NCI-H146 treated with DMSO at 0.1 percent for 48 hours (cell line): ENCODE data around the gene CPNE4.

Experiments
- DNase-seq: peaks from one replicate; lab custom pipeline; 2025; ENCODE audit not compliant: unreplicated experiment; lab: John Stamatoyannopoulos, UW

Gene CPNE4

DNA sequence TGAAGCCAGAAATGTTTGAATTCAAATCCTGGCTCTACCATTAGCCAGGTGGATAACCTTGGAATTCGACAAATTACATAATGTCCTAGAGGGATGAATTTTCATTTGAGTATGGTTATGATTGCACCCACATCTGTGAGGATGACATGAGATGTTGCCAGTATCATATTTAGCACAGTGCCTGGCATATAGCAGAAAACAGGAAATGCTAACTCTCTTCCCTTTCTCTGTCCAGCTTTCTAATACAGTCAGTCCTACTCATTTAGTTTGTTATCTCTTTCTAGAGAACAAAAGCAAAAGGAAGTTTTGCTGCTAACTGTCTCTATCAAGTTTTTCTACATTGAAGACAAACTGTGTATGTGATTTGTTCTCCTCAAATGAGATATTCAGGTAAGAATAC, 231.7 kb downstream of the CPNE4 start:
- no peak for DNase-seq

DNA sequence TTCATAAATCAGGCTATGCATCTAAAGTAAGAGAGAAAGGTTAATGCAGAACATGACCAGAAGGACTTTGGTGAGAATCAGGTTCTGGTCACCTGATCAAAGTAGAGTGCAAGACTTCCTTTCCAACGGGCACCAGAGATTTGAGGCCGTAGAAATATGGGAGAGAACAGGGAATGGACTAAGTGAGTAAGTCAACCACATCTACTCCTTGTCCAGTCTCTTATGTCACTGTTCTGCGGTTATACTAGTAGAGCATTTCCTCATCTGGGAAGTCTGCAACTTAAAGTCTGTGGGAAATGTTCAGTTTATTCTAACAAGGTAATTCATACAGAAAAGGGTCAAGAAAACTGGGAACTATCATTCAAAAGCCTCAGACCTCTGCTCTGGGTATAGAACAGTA, 232.8 kb downstream of the CPNE4 start:
- no peak for DNase-seq

DNA sequence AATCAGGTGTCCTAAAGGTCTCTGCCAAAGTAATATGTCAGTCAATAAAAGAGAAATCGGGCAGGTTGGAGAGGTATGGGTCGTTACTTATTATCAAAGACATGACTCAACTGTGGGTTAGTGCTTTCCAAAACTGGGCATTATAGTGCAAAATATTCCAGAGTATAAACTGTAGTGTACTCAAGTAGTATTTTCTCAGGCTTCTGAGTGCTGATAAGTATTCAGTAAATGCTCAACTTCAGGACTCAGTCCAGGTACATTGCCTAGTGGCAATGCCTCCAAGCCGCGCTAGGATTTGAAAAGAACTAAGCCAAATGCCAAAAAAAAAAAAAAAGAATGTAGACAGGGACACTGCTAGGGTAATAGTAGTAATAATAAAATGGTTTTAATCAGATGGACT, 233.2 kb downstream of the CPNE4 start:
- DNase-seq = no peak

DNA sequence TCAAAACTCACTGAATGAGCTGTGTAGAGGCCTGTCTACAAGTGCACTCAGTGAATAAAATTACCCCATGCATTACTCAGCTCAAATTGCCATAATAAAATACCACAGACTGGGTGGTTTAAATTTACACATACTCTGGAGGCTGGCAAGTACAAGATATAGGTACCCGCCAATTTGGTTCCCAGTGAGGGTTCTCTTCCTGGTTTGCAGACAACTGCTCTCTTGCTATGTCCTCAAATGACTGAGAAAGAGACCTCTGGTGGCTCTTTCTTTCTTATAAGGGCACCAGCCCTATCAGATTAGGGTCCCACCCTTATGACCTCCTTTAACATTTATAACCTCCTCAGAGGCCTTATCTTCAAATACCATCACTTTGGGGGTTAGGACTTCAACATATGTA, 237.0 kb downstream of the CPNE4 start:
- no peak for DNase-seq

DNA sequence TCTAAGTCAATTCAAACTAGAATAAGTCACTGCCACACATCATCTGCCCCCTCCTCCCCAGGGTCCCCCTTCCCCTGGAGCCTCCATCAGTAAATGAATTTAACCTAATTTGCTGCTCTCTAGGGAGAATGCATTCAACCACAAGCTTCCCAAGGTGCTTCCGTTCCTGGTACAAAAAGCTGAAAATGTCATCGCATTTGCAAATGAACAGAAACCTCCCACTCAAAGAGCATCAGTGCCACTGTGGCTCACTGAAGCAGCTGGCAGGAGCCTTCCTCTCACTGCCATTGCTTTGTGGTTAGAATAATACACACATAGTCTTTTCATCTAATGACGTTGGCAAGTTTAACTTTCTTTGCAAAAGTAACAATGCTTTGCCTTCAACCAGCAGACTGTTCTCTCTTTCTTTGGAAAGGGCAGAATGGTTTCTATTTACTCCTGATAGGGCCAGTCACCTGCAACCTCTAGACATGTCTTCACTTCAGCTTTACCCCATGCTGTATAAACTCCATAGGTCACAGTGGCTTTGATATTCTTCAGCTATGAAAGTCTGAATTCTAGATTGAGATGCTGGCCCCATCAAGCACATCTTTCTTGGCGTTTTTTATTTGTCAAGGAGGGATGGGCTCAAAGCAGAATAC, 238.1 kb downstream of the CPNE4 start:
- no peak for DNase-seq

DNA sequence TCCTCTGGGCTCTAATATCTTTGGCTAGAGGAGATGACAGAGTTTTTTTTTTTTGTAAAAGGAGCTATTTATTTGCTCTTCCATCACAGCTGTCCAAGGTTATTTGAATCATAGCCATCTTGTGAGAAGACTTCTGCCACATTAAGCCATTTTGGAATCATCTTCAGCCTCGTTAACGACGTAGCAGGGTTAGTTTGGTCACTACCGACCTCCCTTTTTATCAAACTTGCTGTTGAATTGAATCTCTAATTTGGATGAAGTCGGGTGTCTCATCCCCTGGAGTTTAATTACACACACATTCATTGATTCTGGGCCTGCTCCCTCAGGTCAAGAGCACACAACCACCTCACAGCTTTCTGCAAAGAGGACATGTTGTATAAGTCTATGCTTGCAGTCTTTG, 238.7 kb downstream of the CPNE4 start:
- DNase-seq = no peak

DNA sequence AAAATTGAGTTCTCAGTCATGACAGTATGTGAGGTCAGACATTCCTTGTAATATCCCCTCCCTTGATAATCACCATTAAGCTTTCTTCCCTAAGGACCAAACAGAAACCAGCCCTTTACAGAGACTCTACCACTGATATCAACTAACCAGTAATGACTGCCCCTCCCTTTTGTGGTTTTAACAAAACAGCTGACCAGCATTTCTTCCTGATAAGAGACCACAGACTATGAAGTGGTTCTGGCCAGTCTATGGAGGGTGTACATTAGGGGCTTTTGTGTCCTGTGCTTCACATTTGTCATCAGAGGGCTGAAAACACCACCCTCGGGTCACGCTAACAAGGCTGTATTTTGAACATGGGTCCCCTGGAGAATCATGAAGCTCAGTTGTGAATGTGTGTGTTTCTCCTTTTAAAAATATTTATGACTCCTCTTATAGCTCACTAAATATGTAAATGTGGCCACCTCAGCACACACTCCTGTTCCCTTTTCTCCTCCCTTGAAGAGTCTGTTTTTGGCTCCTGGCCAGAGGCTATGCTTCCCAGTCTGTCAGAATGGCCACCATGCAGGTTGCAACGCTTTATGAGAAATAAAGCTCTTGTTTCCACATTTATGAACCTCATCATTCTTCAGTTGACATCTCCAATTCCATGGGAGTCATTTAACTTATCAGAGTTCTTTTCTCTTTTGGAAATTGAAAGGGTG, 239.3 kb downstream of the CPNE4 start:
- no peak for DNase-seq

DNA sequence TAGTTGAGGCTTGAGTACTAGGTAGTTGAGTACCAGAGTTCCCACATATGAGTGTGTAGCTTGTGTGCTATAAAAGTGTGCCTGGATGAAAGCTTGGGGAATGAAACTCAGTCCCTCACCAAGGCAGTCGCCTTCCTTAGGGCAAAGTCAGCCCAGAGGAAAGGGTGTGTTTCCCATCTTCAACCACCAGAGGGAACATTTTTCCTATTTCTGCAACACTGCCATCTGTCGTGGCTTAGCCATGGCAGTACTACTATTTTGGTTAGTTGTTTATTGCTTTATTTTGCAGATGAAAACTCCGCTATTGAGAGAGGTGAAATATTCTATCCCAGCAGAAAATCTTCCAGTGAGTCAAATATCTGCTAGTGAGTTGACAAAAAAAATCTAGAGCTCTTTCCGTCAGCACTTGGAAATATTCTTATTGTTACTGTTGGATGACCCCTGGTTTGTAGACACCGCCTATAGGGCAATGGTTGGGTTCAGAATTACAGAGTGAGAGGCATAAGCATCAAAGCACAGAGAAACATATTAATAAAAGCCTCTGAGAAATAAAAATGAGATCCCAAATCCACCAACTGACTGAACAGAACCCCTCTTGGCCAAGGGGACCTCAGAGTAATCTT, 239.9 kb downstream of the CPNE4 start:
- peak; percentile 30 for DNase-seq

DNA sequence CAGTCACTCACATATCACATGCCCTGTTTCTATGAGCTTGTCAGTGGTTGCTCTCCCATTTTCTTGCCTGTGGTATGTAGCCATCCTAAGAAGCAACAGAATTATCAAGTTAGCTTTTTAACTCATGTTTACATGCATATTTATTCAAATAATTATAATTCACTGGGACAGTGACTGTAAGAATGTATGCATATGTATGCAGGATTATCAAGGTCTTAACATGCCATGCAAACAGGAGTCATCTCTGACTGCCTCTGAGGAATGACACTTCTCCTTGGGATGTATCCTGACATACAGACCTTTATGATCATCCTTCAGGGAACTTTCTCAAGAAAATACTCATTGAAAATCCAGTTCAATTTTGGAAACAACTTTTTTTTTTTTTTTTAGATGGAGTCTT, 240.9 kb downstream of the CPNE4 start:
- DNase-seq = no peak

DNA sequence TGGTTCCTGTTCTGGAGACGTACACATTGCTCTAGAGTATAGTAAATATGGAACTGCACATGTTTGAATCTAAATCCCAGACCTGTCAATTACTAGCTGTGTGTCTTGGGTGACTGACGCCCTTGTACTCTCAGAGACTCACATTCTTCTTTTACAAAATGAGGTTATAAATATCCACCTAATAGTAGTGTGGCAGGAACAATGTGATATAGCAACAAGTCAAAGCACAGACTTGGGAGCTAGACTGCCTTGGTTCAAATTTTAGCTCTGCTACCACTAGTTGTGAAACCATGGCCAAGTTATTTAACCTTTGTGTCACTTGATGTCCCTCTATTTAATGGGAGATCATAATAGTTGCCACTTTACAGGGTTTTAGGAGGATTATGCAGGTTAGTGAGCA, 245.6 kb downstream of the CPNE4 start:
- DNase-seq = no peak

DNA sequence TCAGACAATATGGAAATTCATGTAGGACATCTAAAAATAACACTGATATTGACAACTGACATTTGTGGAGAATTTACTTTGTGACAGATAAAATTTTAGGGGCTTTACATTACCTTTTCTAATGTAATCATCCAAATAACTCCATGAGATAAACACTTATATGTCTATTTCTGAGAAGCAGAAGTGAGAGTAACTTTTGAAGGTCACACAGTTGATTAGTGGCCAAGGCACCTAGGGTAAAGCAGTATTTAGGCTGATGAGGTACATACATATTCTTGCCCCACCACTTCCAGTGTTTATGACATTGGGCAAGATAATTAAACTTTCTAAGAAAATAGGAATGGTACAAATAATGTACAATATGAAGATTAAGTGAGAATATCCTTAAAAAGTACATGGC, 248.4 kb downstream of the CPNE4 start:
- no peak for DNase-seq

DNA sequence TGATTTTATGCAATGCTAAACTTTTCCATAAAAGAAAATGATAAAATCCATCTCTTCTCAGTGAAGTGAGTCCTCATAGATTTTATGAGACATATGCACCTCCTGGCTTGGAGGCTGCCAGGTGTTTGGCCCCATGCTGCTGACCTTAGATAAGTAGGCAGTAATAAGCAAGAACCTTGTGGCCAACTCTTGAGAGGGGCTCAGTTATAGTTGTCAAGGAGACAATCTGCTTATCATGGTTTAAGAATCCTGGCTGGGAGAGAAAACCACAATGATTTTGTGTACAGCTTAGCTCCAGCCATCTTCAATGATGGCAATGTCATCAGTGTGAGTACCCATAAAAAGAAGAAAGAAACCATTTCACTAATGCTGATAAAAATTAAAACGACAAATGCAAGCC, 252.1 kb downstream of the CPNE4 start:
- DNase-seq = no peak

DNA sequence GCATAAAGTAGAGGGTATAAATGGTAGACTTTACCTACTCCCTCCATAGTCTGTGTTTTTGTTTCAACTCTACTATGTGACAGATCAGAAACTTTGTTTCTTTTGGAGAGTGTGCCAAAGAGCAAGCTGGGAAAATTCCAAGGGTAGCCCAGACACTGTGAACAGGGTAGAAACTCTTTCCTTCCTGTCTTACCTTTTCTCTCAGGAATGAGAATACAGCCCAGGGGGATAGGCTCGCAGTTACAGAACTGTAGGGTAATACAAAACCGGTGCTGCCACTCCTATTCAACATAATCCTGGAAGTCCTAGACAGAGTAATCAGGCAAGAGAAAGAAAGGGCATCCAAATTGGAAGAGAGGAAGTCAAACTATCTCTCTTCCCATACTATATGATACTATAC, 256.3 kb downstream of the CPNE4 start:
- no peak for DNase-seq

DNA sequence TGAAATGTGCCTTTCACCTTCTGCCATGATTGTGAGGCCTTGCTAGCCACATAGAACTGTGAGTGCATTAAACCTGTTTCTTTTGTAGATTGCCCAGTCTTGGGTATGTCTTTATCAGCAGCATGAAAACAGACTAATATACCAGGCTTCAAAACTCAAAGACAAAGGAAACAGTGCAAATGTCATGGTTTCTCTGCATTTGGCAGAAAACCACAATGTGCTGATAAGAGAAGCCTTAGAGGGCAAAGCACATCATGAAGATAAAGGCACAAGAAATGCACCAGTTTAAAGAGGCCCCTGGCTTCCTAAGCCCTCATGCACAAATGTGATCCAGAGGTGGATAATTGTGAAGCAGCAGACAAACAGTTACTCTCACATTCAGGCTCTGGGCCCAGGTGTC, 259.2 kb downstream of the CPNE4 start:
- DNase-seq = no peak

DNA sequence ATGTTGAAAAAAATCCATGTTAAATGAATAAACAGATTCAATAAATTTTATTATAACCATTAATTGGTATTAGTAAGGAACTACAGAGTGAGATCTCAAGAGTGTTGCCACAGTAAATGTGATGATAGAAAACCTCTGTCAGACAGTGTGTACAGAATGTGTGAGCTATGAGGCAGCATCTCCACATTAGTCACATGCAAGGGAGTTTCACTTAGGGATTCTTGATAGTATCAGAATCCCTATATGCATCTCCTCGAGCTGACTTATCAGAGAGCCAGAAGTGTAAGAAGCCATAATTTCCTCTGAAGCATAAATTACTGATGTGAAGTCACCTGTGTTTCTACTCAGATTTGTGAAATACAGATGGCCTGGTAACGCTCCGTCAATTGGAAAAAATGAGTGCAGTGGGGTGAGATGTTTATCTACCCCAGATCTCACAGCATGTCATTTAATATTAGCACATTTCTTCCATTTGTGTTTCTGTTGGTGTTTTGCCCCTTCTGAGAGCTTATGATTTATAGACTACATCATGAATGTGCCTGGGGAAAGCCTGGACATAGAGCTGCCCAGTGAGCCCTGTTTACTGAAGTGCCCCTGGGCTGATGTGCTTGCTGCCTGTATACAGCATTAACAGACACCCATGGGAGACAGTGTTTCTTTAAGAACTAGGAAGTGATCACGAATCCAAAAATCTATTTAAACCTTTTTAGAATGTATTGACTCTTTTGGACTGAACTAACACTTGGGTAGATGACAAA, 262.4 kb downstream of the CPNE4 start:
- no peak for DNase-seq

DNA sequence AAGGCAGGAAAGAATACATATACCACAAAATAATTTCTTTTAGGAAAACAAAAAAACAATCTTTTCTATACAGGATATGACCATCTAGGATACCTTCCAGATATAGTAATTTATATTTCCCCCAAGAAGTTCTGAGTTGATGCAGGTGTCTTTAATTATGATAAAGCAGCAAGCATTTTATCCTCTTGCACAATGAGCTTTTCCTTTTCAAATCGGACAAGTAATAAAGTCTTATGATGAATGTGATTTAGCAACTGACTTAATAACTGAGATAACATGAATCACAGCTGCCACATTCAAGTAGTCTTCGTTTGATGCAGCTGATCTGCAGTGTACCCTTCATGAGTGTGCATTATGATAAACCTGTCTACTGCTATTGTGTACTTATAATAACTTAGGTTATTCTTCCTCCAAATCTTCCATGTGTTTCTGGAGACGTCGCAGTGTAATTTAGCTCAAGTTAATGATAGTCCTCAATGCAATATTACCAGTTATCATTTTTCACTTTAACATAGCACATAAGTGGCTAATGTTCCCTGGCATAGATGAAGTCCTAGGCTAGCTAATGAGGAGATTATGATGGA, 271.7 kb downstream of the CPNE4 start:
- DNase-seq = no peak

DNA sequence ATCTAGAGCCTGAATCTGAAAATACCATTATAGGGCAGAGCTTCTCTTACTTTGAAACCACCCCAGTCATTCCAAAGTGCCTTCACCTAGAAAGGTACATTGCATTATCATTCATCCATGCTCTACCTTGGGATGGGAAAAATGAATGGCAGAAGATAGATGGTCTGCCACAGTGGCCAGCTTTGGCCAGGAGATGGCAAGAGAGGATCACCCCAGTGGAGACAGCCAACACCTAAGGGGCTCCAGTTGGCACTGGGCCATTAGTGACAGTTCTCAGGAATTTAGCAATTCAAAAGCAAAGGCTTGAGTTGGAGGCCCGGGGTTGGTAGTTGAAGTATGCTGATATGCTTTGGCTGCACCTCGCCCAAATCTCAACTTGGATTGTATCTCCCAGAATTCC, 278.4 kb downstream of the CPNE4 start:
- no peak for DNase-seq

DNA sequence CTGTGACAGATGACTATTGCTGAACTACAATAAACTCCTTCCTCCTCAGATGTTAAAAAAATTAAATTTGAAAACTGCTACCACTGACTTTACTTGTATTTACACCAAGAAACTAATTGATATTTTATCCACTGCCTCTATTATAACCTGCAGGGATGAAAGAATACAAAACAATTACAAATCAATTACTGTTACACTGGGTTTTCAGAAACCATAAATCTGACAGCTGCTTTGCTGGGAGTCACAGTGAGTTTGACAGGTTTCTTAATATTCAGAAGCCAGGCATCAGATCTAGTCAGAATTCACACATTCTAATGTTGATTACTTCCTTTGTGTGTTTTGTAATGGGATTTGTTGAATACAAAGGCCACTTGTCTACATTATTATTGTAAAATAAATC, 279.4 kb downstream of the CPNE4 start:
- DNase-seq = no peak

DNA sequence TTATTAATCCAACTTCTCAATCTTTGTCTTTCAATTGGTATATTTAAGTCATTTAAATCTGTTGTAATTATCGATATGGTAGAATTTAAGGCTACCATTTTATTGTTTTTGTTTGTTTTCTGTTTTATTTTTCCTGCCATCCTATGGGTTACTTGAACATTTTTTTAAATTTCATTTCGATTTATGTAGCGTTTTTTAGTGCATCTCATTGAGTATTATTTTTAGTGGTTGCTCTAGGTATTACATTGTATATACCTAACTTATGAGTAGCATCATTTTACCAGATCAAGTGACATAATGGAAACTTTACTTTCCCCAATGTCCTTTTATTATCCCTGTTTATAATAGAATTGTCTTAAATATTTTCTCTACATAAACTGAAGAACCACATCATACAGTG, 284.6 kb downstream of the CPNE4 start:
- no peak for DNase-seq

DNA sequence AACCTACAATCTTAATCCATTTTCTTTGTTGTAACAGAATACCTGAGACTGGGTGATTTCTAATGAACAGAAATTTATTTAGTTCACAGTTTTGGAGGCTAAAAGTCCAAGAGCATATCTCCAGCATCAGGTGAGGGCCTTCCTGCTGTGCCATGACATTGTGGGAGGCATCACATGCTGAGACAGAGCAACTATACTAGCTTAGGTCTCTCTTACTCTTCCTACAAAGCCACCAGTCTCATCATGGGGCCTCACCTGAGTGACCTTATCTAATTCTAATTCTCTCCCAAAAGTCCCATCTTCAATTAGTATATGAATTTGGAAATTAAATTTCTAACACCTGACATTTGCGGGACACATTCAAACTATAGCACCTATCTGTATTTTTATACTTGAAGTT, 285.0 kb downstream of the CPNE4 start:
- no peak for DNase-seq

DNA sequence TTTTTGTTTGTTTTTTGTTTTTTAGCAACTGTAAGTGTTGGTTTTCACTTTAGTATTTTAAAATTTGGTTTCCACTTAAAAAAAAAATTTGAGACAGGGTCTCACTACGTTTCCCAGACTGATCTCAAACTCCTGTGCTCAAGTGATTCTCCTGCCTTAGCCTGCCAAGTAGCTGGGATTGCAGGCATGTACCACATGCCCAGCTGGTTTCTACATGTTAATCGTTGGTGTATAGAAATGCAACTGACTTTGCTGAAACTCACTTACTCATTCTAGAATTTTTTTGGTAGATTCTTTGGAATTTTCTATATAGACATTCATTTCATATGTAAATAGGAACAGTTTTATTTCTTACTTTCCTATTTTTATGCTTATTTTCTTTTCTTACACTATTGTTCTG, 287.3 kb downstream of the CPNE4 start:
- DNase-seq = no peak

DNA sequence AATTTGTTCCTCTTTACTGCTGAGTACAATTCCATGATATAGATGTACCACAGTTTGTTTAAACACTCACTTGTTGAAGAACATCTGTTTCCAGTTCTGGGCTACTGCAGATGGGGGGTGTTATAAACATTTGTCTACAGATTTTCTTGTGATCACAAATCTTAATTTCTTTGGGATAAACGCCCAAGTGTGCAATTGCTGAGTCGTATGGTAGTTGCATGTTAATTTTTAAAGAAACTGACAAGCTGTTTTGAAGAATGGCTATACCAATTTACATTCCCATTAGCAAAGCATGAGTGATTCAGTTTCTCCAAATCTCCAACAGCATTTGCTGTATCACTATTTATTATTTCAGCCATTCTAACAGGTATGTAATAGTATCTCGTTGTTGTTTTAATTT, 290.0 kb downstream of the CPNE4 start:
- no peak for DNase-seq
